Erythroblast (primary cell): ENCODE measurements around the gene QRFP.

Experiments
- GATA1 ChIP-seq: IDR thresholded peaks from 2 replicates; pipeline ENCODE4 v1.6.1; 2011; ENCODE audit warnings: low read depth, mild to moderate bottlenecking, control low read depth, low read length, moderate library complexity
- POLR2A ChIP-seq: IDR thresholded peaks from 2 replicates; pipeline ENCODE4 v1.6.1; 2011; ENCODE audit warnings: mild to moderate bottlenecking, low read length

GRCh38 chr9:130939405-130940026, 42.9 kb upstream of the QRFP start:
- no peak for TF ChIP-seq POLR2A
- TF ChIP-seq GATA1, result no peak
